PC-3 (cell line): ENCODE results near the gene CLDN9.

Experiments used
- EZH2 ChIP-seq: fragments of 300-600 bp; sonication (generic); IDR thresholded peaks from one replicate; pipeline ENCODE4 v1.6.1; 2017; ENCODE audit warnings: antibody characterized with exemption, mild to moderate bottlenecking, low read length; ENCODE audit not compliant: unreplicated experiment
- EZH2phosphoT487 ChIP-seq: fragments of 300-600 bp; sonication (generic); IDR thresholded peaks from 2 replicates; pipeline ENCODE4 v1.6.1; 2018; ENCODE audit warnings: mild to moderate bottlenecking, antibody characterized with exemption, low read length, borderline replicate concordance
- TF ChIP-seq, protein P1 (sequence below): fragments of 300-600 bp; sonication (generic); conservative IDR thresholded peaks from 2 replicates; pipeline ENCODE4 v1.5.1; 2017; ENCODE audit warnings: antibody characterized with exemption, low read depth, mild to moderate bottlenecking, low read length

DNA sequence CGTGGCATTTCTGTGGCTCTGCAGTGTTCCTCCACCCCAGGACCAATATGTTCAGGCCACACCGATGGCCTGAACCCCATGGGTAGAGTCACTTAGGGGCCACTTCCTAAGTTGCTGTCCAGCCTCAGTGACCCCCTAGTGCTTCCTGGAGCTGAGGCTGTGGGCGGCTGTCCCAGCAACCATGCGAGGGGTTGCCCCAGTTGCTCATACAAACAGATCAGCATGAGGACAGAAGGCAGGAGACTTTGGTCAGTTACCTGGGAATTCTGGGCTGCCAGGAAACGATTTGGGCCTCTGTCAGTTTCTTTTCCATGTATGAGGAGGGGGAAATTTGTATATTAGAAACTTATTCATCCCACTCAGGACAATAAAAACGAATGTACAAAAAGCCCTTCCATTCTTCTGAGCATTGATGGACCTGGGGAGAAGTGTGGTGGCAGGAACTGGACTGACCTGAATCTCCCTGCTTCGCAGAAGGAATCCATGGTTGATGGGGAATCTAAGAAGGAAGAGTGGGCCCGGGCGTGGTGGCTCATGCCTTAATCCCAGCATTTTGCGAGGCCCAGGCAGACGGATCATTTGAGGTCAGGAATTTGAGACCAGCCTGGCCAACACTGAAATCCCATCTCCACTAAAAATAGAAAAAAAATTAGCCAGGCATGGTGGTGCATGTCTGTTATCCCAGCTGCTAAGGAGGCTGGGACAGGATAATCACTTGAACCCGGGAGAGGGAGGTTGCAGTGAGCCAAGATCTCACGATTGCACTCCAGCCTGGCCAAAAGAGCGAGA lies 47.8 kb downstream of the CLDN9 start:
- TF ChIP-seq, protein P1, sequence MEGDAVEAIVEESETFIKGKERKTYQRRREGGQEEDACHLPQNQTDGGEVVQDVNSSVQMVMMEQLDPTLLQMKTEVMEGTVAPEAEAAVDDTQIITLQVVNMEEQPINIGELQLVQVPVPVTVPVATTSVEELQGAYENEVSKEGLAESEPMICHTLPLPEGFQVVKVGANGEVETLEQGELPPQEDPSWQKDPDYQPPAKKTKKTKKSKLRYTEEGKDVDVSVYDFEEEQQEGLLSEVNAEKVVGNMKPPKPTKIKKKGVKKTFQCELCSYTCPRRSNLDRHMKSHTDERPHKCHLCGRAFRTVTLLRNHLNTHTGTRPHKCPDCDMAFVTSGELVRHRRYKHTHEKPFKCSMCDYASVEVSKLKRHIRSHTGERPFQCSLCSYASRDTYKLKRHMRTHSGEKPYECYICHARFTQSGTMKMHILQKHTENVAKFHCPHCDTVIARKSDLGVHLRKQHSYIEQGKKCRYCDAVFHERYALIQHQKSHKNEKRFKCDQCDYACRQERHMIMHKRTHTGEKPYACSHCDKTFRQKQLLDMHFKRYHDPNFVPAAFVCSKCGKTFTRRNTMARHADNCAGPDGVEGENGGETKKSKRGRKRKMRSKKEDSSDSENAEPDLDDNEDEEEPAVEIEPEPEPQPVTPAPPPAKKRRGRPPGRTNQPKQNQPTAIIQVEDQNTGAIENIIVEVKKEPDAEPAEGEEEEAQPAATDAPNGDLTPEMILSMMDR = no peak
- TF ChIP-seq EZH2 = no peak
- TF ChIP-seq EZH2phosphoT487 = no peak
